GM19193 (cell line): ENCODE results near the gene HOOK1.

Experiments used
- POLR2A ChIP-seq: IDR thresholded peaks from 4 replicates; pipeline ENCODE4 v1.6.1; 2011; ENCODE audit not compliant: insufficient read depth, insufficient read length; ENCODE audit errors: extremely low read depth

HOOK1 gene

DNA sequence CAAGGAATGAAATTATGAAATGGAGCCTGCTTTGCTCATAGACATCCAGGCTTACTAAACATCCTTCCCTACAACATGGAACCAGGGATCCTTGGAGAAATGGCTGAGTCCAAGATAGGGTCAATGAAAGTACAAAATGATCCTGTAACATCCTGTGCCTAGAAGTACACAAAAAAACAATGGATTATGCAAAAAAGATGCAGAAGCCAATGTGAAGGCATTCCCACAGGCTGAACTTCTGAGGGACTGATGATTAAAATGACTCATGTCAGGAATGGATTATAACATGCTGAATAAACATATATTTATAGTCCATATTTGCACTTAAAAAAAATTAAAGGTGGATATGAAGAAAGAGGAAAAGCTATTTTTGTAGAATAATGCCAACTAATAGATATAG, 10.4 kb upstream of the HOOK1 start:
- no peak for TF ChIP-seq POLR2A

DNA sequence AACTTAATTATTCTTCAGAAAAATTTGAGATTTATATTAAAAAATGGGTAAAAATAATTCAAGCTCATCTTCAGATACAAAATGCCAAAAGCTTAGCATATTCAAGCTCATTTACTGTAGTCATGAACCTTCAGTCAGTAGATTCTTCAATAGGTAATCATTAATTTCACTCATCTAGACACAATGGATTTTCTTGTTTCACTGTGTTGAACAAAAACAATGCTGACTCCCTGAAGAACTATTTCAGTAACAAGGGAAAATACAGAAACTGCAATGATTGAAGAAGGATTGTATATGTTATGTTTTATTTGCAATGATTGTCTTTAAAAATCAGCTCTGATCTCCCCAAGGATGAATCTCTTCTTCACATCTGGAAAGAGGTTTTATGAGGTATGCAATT, 9.2 kb upstream of the HOOK1 start:
- no peak for TF ChIP-seq POLR2A

DNA sequence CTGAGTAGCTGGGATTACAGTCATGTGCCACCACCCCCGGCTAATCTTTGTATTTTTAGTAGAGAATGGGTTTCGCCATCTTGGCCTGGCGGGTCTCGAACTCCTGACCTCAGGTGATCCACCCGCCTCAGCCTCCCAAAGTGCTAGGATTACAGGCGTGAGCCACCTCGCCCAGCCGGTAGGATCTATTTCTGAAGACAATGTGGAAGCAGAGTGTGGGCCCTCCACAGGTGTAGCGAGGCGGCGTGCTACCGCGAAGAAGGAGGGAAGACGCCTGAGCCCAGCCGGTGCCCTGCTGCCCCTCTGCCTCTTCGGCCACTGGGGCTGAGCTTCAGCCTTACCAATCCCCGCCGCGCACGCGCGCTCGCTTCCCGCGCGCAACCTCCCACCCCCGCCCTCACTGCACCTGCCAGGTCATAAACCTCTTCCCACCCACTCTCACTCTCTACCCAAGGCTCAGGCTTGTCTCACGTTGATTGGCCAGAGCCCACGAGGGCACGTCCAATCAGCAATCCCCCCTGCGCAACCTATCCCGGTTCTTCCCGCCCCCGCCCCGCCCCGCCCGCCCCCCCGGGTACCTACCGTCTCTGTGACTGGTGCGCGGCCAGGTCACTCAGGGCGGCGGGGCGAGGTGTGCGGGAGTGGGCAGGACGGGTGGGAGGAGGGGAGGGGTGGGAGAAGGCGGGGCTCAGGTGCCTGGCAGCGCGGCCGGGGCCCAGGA, 409 bp upstream of the HOOK1 start:
- TF ChIP-seq POLR2A, result peak; percentile 21

DNA sequence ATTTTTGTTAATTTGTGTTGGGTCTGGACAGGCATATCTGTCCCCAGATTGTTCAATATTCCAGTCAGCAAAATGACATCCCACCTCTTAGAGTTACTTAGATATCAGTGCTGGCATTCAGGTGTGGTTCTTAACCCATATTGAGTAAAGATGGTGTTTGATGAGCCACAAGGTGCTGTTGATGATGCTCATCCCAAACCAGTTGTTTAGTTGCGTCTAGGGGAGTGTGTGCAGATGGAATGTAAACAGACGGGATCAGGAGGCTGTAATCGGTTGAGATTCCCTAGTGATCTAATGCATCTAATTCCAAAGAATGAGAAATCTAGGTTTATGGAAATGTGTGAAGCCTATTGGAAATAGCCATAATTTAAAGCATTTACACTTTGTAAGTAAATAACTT, 1.1 kb downstream of the HOOK1 start:
- TF ChIP-seq POLR2A, result no peak

DNA sequence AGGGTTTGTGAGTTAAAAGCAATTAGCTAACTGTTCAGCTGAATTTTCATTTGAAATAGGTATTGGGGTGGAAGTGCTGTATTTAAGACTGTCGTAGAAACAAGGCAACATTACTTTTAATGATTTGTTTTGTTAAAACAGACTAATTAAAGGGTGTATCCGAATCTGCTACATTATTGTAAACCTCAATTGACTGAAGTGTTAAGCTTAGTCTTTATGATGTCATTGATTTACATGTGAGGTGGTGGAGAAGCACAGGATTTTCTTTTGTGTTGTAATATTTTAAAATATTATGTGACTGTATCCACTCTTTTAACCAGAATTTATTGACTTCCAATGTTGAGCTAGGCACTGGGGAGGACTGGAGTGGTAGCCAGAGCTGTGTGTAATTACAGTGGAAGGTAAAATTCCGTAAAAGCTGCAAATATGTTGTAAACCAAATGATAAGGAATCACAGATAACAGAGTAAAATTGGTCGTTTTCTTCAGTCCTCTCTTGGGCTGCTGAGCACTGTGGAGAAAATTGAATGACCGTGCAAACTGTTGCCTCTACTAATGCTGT, 1.6 kb downstream of the HOOK1 start:
- no peak for TF ChIP-seq POLR2A

DNA sequence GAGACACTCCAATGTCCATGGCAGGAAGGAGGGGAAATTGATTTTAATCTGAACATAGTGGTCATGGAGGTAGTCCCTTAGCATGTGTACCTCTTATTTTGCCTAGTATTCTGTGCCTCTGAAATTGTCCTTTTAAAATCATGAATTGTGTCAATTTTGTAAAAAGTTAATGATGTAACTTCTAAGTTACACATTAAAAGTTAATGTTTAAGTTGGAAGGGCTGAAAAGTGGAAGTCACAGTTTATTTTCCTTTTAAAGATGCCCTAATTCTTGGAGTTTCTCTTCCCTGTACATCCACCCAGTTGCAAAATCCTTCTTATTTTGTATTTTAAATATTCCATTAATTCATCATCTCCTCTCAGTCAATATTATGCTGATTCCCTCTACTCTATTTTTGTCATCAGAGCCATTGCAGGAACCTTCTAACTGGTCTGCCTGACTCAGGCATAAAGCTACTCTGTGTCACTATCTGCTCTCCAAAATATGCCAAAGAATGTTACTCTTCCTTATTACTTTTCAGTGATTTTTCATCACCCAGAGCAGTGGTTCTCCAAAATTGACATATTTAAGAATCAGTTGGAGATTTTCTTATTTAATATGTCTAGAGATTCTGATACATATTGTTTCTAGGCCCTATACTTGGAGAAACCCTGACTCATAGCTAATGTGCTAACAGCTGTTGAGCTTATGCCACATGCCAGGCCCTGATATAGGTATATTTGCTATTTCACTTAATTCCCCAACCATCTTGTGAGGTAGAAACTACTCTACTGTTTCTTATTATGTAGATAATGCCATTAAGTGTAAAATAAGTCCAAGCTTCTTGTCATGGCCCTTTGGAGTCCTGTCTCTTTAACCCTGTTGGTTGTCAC, 5.1 kb downstream of the HOOK1 start:
- TF ChIP-seq POLR2A, result no peak

DNA sequence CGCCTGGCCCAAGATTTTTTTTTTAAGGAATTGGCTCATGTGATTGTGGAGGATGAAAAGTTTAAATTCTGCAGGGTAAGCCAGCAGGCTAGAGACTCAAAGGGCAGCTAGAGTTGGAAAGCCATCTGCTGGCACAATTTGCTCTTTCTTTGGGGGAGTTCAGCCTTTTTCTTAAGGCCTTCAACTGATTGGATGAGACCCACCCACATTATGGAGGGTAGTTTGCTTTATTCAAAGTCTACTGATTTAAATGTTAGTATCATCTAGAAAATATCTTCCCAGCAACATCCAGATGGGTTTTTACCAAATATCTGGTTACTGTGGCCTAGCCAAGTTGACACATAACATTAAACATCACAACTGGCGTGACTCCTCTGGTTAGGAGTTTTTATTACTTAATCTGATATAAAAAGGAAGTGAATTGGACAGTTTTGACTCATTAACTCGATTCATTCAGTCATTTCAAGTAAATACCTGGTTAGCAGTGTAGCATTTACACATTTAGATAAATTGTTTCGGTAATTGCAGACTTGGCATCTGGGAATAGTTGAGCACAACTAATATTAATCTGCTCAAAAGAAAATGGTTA, 12.4 kb downstream of the HOOK1 start:
- TF ChIP-seq POLR2A, result no peak

DNA sequence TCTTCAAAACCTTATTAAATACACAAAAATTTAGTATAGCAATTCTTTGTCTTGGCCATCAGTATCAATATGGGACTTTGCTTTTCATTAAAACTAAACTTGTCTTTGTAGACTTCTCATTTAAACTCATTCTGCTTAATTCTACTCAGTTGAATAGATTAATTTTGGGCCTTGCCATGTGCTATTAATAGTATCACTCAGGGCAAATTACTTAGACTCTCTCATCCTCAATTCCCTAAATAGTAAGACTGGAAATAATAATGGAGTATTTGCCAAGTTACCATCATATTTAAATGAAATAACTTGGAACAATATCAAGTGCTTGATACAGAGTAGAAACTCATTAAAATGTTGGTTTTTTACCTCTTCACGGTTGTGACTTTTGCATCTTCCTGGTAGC, 13.4 kb downstream of the HOOK1 start:
- TF ChIP-seq POLR2A, result no peak

DNA sequence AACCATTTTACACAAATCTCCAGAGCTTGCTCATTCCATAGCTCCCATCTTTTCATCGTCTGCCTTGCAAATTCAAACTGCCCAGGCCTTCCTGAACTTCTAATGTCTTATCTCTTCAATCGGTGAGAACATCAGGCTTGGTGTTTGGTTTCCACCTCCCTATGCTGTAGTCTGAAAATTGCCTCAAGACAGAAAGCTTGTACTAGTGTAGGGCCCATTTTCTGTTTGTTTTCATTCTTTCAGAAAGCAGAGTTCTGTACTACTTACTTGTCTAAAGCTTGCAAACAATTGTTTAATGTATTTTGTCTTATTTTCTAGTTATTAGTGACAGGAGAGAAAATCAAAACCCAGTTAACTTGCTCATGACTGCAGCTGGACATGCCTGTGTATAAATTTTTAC, 16.8 kb downstream of the HOOK1 start:
- TF ChIP-seq POLR2A, result no peak

DNA sequence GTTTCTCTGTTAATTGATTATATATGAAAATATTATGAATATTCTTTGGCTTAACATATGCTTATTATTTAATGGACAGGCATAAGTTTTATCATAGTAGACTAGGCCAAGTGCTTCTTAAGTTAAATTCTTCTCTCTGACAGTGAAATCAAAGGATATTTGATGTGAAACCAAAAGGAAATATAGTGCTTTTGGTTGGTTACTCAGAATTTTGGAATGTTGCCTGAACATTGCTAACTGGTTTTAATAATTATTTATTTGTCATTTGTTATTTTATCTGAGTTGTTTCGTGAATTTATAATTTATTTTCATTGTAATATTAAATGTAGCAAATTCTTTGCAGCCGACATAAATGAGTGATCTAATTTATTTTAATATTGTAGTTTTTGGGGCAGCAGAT, 18.3 kb downstream of the HOOK1 start:
- no peak for TF ChIP-seq POLR2A

DNA sequence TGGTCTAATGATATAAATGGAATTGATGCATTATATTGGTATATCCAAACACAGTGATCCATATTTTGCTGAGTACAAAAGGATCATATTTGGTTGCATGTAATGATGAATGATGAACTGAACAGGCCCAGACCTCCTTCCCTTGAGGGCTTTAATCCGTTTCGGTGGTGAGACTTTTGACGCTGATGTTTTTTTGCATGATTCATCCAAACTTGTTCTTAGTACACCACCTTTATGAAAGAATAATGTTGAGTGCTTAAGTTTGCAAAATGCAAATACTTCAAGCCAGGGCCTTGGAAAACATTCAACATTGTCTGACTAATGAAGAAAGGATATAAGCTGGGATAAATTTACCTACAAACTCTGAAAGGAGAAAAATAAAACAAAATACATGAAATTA, 19.2 kb downstream of the HOOK1 start:
- TF ChIP-seq POLR2A, result no peak

DNA sequence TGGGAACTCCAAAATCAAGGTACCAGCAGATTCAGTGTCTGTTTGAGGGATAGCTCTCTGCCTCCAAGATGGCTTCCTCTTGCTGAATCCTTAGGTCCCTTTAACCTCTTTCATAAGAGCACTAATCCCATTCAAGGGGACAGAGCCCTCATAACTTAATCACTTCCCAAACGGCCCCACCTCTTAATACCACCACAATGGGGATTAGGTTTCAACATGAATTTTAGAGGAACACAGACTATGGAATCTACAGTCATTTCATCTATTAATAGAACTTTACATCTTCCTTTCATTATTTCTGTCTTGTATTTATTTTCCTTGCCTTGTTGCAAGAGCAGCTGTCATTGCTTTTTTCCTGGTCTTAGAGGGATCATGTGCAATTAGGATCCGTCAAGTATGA, 30.3 kb downstream of the HOOK1 start:
- no peak for TF ChIP-seq POLR2A

DNA sequence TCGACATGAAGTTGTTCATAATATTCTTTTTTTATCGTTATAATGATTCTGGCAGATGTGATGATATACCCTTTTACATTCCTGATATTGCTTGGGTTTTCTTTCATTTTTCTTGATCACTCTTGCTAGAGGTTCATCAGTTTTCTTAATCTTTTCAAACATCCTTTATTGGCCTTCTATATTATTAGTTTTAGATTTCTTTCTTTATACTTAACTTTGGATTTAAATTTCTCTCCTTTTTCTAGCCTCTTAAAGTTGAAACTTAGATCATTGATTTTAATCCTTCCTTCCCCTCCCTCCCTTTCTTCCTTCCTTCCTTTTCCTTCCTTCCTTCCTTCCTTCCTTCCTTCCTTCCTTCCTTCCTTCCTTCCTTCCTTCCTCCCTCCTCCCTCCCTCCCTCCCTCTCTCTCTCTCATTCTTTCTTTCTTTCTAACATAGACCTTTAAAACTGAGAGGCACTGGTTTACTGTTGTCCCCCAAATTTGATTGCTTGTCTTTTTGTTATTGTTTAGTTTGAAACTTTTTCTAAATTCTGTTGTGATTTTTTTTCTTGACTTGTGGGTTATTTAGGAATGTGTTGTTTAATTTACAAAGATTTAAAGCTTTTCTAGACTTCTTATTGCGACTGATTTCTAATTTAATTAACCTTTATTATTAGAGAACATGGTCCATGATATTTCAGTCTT, 31.6 kb downstream of the HOOK1 start:
- no peak for TF ChIP-seq POLR2A

DNA sequence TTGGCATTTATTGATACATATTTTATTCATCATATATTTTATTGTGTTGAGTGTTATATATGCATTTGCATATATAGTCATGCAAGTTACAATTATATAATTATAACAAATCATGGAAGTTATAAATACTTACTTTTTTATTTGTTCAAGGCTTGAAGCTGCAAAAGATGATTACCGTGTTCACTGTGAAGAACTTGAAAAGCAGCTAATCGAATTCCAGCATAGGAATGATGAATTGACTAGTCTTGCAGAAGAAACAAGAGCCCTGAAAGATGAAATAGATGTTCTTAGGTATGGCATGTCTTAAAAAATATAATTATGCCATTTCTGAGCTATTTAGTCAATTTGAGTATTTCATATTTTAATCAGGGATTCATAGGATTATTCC, 32.1 kb downstream of the HOOK1 start:
- TF ChIP-seq POLR2A, result no peak

DNA sequence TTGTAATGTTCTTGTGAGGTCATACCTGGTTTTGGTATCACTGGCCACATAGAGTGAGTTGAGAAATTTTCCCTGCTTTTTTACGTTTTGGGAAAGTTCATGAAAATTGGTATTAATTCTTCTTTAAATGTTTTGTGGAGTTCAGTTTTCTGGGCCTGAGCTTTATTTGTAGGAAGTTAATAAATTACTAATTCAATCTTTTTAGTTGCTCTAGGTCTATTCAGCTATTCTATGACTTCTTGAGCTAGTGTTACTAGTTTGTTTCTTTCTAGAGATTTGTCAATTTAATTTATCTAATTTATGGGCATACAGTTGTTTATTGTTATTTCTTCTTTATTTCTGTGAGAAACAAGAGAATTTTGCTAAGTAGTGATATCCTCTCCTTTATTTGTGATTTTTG, 37.4 kb downstream of the HOOK1 start:
- TF ChIP-seq POLR2A, result no peak
